Measurements from ENCODE around the gene PRPH2.
A peak's percentile ranks its signal among the peaks of the same experiment; 100 is the strongest.

The PRPH2 gene

GRCh38 chr6:42722497-42722896 lies at the start of gene PRPH2:
PRPH2 (minus strand) TSS chr6:42722597; CDS start chr6:42722334, 263 bp downstream.
- DNase-seq, result no peak

- no peak for DNase-seq
Measured at GRCh38 chr6:42771741-42772100, 49.3 kb upstream of the PRPH2 start.

- DNase-seq, result no peak
Measured at GRCh38 chr6:42769836-42770235, 47.4 kb upstream of the PRPH2 start.

- no peak for DNase-seq
Measured at GRCh38 chr6:42769051-42769450, 46.7 kb upstream of the PRPH2 start.

- no peak for DNase-seq
Measured at GRCh38 chr6:42766163-42766670, 43.8 kb upstream of the PRPH2 start.

- no peak for DNase-seq
Measured at GRCh38 chr6:42764911-42765648, 42.7 kb upstream of the PRPH2 start.

GRCh38 chr6:42762950-42763349 lies 40.6 kb upstream of the PRPH2 start:
- DNase-seq, result no peak

GRCh38 chr6:42762426-42762859 lies 40.0 kb upstream of the PRPH2 start:
- no peak for DNase-seq

GRCh38 chr6:42761287-42762067 lies 39.1 kb upstream of the PRPH2 start:
- no peak for DNase-seq

GRCh38 chr6:42758756-42759430 lies 36.5 kb upstream of the PRPH2 start:
- no peak for DNase-seq

GRCh38 chr6:42756722-42757121 lies 34.3 kb upstream of the PRPH2 start:
- DNase-seq, result no peak

GRCh38 chr6:42754759-42755158 lies 32.4 kb upstream of the PRPH2 start:
- DNase-seq, result no peak

- DNase-seq, result no peak
Measured at GRCh38 chr6:42751055-42751454, 28.7 kb upstream of the PRPH2 start.

GRCh38 chr6:42748203-42748898 lies 26.0 kb upstream of the PRPH2 start:
- DNase-seq, result no peak

- DNase-seq, result peak; percentile 90
Measured at GRCh38 chr6:42746463-42747391, 24.3 kb upstream of the PRPH2 start.

GRCh38 chr6:42745640-42746462 lies 23.5 kb upstream of the PRPH2 start, which contains the start of gene TBCC:
TBCC (minus strand) TSS chr6:42746103; CDS start chr6:42746073, 30 bp downstream.
- peak; percentile 99 for DNase-seq

GRCh38 chr6:42745083-42745639 lies 22.8 kb upstream of the PRPH2 start:
- peak; percentile 69 for DNase-seq

- no peak for DNase-seq
Measured at GRCh38 chr6:42744351-42744893, 22.0 kb upstream of the PRPH2 start.

GRCh38 chr6:42742116-42742894 lies 19.9 kb upstream of the PRPH2 start:
- peak; percentile 70 for DNase-seq

Data from DMS53 (cell line).